Measurements from ENCODE around the gene CFC1B.
"Not testable (repeated sequence)": the region's sequence is repeated elsewhere in the genome, so short reads cannot be mapped to it uniquely, and the experiment has no call there.

CFC1B gene

GRCh38 chr2:130571929-130572328 is 50.9 kb downstream of the CFC1B start:
- not testable (repeated sequence) for DNase-seq

GRCh38 chr2:130574230-130574629 is 53.2 kb downstream of the CFC1B start:
- DNase-seq: not testable (repeated sequence)

DNA sequence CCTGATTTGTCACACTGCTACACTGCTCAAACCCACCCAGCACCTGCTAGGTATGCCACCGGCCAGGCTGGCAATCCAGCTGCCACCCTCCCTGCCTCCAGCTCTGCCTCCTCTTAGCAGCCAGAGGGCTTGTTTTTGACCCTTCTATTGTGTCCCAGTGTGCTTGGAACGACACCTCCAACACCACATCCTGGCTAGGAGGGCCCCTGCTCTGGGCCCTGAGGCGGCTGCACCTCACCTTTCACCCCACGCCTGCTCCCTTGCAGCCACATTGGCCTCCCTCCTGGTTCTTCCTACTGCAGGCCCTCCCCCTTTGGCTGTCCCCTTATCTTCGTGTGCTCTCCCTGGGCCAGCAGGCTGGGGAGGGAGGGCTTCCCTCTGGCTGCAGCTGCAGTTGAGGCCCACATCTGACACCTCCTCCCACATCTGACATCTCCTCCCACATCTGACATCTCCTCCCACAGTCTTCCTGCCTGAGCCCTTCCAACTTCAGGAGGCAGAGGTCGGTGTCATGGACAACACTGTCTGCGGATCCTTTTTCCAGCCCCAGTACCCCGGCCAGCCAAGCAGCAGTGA is 55.3 kb downstream of the CFC1B start:
- DNase-seq: not testable (repeated sequence)

GRCh38 chr2:130577559-130577958 is 56.5 kb downstream of the CFC1B start:
- not testable (repeated sequence) for DNase-seq

Data from inflammatory macrophage (primary cell).